CD14-positive monocyte (primary cell): Measurements from ENCODE around the gene CSTF1. TPM values are rescaled to one million over a fixed set of nuclear protein-coding genes. Genes with fewer than 3 reads are reported as not detected.

ENCODE experiments used
- DNase-seq, 3 donors: peaks; one replicate each; pipeline ENCODE4 v3.0.0-alpha.2; 2011 to 2022
- H2AFZ ChIP-seq: 2 replicates; pipeline ENCODE4 v1.6.0; 2012; ENCODE audit warnings: mild to moderate bottlenecking, low read depth, low read length, inconsistent platforms; ENCODE audit not compliant: insufficient read depth, poor library complexity, severe bottlenecking
- H3K27ac ChIP-seq, 2 donors: 1 replicate in 1 of 2; 2 replicates in 1 of 2; pipeline ENCODE4 v1.5.1; 2012 to 2013; ENCODE audit warnings: low read length in 2 of 2, control low read depth in 1 of 2, inconsistent platforms in 1 of 2, low read depth in 1 of 2, mild to moderate bottlenecking in 1 of 2
- H3K27me3 ChIP-seq, 2 donors: one replicate each; pipeline versions ENCODE4 v1.6.0 to v1.6.1; 2011 to 2013; ENCODE audit warnings: low read length in 2 of 2; ENCODE audit not compliant: control insufficient read depth in 2 of 2, insufficient read depth in 2 of 2
- H3K36me3 ChIP-seq, 2 donors: replicated peaks in 1 of 2; 1 replicate in 1 of 2; 2 replicates in 1 of 2; pipeline versions ENCODE4 v1.5.1 to v1.6.1; 2012 to 2013; ENCODE audit warnings: low read length in 2 of 2, control low read depth in 1 of 2, inconsistent platforms in 1 of 2, mild to moderate bottlenecking in 1 of 2; ENCODE audit not compliant: insufficient read depth in 2 of 2, control insufficient read depth in 1 of 2
- H3K4me1 ChIP-seq, 2 donors: 1 replicate in 1 of 2; 2 replicates in 1 of 2; pipeline versions ENCODE4 v1.5.1 to v1.6.1; 2012 to 2013; ENCODE audit warnings: low read length in 2 of 2, control low read depth in 1 of 2, inconsistent platforms in 1 of 2, mild to moderate bottlenecking in 1 of 2, moderate library complexity in 1 of 2; ENCODE audit not compliant: insufficient read depth in 2 of 2, control insufficient read depth in 1 of 2
- H3K4me2 ChIP-seq: replicated peaks from 2 replicates; pipeline ENCODE3; 2012; ENCODE audit warnings: low read length, moderate library complexity, mild to moderate bottlenecking; ENCODE audit not compliant: poor library complexity, severe bottlenecking; ENCODE audit errors: extremely low read depth
- H3K4me3 ChIP-seq, 3 experiments: fragments of 200-600 bp in 1 of 3; sonication (generic) in 1 of 3; replicated peaks in 1 of 3; 1 replicate in 2 of 3; 2 replicates in 1 of 3; pipeline ENCODE4 v1.5.1; 2011 to 2013; ENCODE audit warnings: low read length in 3 of 3, mild to moderate bottlenecking in 3 of 3, control low read depth in 2 of 3, low read depth in 2 of 3, inconsistent platforms in 1 of 3, moderate library complexity in 1 of 3
- H3K79me2 ChIP-seq: 2 replicates; pipeline ENCODE4 v1.6.0; 2012; ENCODE audit warnings: mild to moderate bottlenecking, control low read depth, inconsistent platforms, low read length, moderate library complexity; ENCODE audit not compliant: insufficient read depth
- H3K9ac ChIP-seq: 2 replicates; pipeline ENCODE4 v1.6.0; 2017; ENCODE audit warnings: low read length, mild to moderate bottlenecking; ENCODE audit not compliant: insufficient read depth, poor library complexity, severe bottlenecking
- H3K9me3 ChIP-seq, 2 donors: replicated peaks in 1 of 2; 1 replicate in 1 of 2; 2 replicates in 1 of 2; pipeline versions ENCODE4 v1.5.1 to v1.6.1; 2012 to 2013; ENCODE audit warnings: low read length in 2 of 2, control low read depth in 1 of 2; ENCODE audit not compliant: control insufficient read depth in 1 of 2, insufficient read depth in 1 of 2
- H4K20me1 ChIP-seq: 2 replicates; pipeline ENCODE4 v1.6.0; 2012; ENCODE audit warnings: mild to moderate bottlenecking, low read length, control low read depth, moderate library complexity; ENCODE audit not compliant: insufficient read depth
- H3K27ac Mint-ChIP-seq, 7 donors: one replicate each; pipeline ENCODE4 v1.8.0; 2020; ENCODE audit warnings: mild to moderate bottlenecking in 7 of 7, mixed read lengths in 7 of 7, moderate library complexity in 6 of 7, inconsistent platforms in 2 of 7
- H3K27me3 Mint-ChIP-seq, 3 donors: one replicate each; pipeline ENCODE4 v1.8.0; 2021 to 2022; ENCODE audit warnings: low read depth in 3 of 3, mild to moderate bottlenecking in 3 of 3, mixed read lengths in 3 of 3, moderate library complexity in 3 of 3, inconsistent platforms in 1 of 3
- H3K36me3 Mint-ChIP-seq, 2 donors: one replicate each; pipeline ENCODE4 v1.8.0; 2020; ENCODE audit warnings: mixed read lengths in 2 of 2, inconsistent platforms in 1 of 2, mild to moderate bottlenecking in 1 of 2
- H3K4me1 Mint-ChIP-seq: one replicate; pipeline ENCODE4 v1.8.0; 2020; ENCODE audit warnings: mild to moderate bottlenecking, mixed read lengths
- H3K4me3 Mint-ChIP-seq, 2 donors: one replicate each; pipeline ENCODE4 v1.8.0; 2020; ENCODE audit warnings: mild to moderate bottlenecking in 2 of 2, mixed read lengths in 2 of 2, moderate library complexity in 1 of 2
- H3K9me3 Mint-ChIP-seq, 7 donors: one replicate each; pipeline ENCODE4 v1.8.0; 2020 to 2022; ENCODE audit warnings: mixed read lengths in 7 of 7, mild to moderate bottlenecking in 6 of 7, moderate library complexity in 6 of 7, inconsistent platforms in 2 of 7
- CTCF ChIP-seq: fragments of 200-600 bp; IDR thresholded peaks from one replicate; pipeline ENCODE4 v1.8.0; 2022; ENCODE audit warnings: antibody characterized with exemption, mild to moderate bottlenecking
- WGBS: methylation state at CpG from one replicate; pipeline ENCODE4 v1.1.5; 2013; ENCODE audit warnings: missing lambda C conversion rate; ENCODE audit not compliant: insufficient coverage; 5-methylcytosine and 5-hydroxymethylcytosine counted together
- intact Hi-C, 2 donors: fragments of 100-400 bp; cut with micrococcal nuclease; formaldehyde crosslinking; loops; one replicate each; pipeline versions ENCODE4 v1.15.0 to v1.15.1; 2023
- polyA plus RNA-seq, 3 donors: library from polyadenylated mRNA; depleted of rRNA in 1 of 3; unstranded in 2 of 3; stranded (reverse) in 1 of 3; fragments of 300-500 nt in 2 of 3; fragments of >200 nt in 1 of 3; fragmentation: Illumina TruSeq in 2 of 3; gene quantifications; 1 replicate in 2 of 3; 2 replicates in 1 of 3; pipeline ENCODE4 v1.2.3, GENCODE V29; 2012 to 2021

CSTF1 gene
- polyA plus RNA-seq, 3 donors: 7.7 to 15.7 (median 10.7) TPM

- no peak for DNase-seq
- TF ChIP-seq CTCF: no peak
- Mint-ChIP-seq H3K9me3 (no peaks in the 10 kb centered on the region), H3K36me3 (peaks cover 43% of the 10 kb centered on the region in 2 donors), H3K27me3 (no peaks in the 10 kb centered on the region), H3K27ac (peak overlapping the region in 1 of 7 donors; percentile 12), H3K4me3 (no peak overlapping the region), H3K4me1 (peaks cover 21% of the 10 kb centered on the region)
- H2AFZ ChIP-seq: no peak overlapping the region
- no peaks in the 10 kb centered on the region for H3K27me3 ChIP-seq
- H3K4me2 ChIP-seq: no peak overlapping the region
- no peaks in the 10 kb centered on the region for H4K20me1 ChIP-seq
- H3K9me3 ChIP-seq: no peaks in the 10 kb centered on the region
- H3K4me1 ChIP-seq: peaks cover 19 to 28% of the 10 kb centered on the region in 2 donors
- intact Hi-C loops: no loop called here
- peaks cover 49 to 55% of the 10 kb centered on the region in 2 donors for H3K36me3 ChIP-seq
- no peak overlapping the region for H3K9ac ChIP-seq
- WGBS: 100% methylated on average over 4 of the region's 4 CpGs
- H3K79me2 ChIP-seq: peaks cover 49% of the 10 kb centered on the region
- H3K27ac ChIP-seq: no peak overlapping the region
- no peak overlapping the region for H3K4me3 ChIP-seq
Observed at GRCh38 chr20:56395166-56395565, 2.7 kb downstream of the CSTF1 start.

DNA sequence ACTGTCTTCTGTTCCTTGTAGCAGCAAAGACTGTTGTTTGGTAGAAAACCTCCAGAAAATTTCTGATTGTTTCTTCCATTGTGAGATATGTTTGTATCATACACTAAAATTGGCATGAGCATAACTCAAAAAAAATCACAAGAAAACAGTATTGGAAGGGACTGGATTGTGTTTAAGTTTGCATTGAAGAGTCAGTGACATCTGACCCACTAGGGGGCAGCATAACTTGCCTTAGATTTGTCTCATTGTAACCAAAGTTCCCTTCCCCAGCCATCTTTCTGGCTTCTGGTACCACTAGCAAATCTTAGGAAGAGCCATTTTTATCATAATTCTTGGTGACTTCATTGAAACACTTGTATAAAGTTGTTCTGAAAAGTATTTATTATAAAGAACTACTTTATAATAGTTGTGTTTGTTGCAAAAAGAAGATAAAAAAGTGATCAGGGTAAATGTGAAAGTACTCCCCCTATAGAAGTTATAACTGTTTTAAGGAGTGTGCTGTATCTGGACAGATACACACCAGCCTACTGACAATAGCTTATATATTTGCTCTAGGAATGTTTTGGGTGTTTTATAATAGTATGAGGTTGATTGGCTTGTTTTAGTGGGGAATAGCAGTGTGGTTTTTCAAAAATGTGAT is 7.7 kb downstream of the CSTF1 start:
- DNase-seq: peak; percentile 59 to 81 (median 71)
- Histone ChIP-seq H3K9ac (no peak overlapping the region), H3K27ac (no peak overlapping the region), H3K9me3 (no peaks in the 10 kb centered on the region), H3K4me3 (no peak overlapping the region), H3K27me3 (no peaks in the 10 kb centered on the region), H3K36me3 (peaks cover 76 to 91% of the 10 kb centered on the region in 2 donors), H3K79me2 (peaks cover 26% of the 10 kb centered on the region), H3K4me1 (no peaks in the 10 kb centered on the region), H3K4me2 (no peak overlapping the region), H4K20me1 (no peaks in the 10 kb centered on the region), H2AFZ (no peak overlapping the region)
- Mint-ChIP-seq H3K4me3 (no peak overlapping the region), H3K27ac (peak overlapping the region in 3 of 7 donors; percentile 14 to 45 (median 26)), H3K4me1 (no peaks in the 10 kb centered on the region), H3K36me3 (peaks cover 76 to 85% of the 10 kb centered on the region in 2 donors), H3K9me3 (no peaks in the 10 kb centered on the region), H3K27me3 (peaks cover 0 to under 1% (median 0%) of the 10 kb centered on the region in 3 donors)
- peak; percentile 93 for TF ChIP-seq CTCF
- intact Hi-C loops: no loop called here
